ENCODE measurements around the gene STARD7.
"Not testable (repeated sequence)": the region's sequence is repeated elsewhere in the genome, so short reads cannot be mapped to it uniquely, and the experiment has no call there.

The STARD7 gene

DNA sequence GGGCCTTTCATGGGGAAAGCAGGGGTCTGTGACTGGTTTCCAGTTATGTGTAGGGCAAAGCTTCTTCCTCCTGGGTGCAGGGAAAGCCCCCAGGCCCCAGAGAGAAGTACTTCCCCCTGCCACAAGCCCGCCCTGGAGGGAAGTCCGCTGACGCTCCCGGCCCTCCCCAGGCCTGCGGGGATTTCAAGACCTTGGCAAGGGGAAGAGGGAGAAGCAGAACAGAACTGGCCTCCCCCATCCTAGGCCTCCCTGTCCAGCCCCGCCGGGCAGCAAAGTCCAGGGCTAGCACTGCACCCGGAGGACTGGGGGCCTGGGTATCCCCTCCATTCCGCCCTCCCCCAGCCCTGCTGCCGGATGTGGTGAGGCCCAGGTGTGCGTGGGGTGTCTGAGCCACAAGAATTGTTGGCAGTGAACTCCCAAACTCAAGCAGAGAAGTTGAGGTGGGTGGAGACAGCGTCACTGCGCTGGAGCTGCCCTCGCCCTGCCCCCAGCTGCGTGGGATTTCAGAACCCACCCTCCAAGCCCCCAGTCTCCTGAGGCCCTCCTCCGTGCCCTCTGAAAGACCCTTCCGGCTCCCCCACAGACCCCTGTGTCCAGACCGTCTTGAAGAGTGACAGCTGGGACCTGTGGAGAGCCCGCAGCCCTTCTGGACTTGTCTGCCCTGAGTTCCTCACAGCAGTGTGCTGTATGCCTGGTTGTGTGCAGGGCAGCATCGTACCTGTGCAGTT, 62.3 kb downstream of the STARD7 start:
- peak; percentile 94 for DNase-seq

DNA sequence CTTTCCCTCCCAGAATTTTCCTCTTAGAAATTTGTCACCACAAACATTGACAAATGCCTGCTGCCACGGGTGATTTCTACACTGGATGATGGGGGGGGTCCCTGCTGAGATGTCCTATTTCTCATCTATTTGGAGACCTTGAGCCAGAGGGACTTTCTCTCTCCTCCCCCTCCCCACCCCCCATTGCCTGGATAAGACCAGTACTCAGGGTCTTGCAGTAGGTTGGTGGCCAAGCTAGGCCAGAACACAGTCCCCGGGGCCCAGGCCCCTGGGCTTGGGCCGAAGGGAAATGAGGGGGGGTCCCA, 62.8 kb downstream of the STARD7 start:
- DNase-seq = no peak

DNA sequence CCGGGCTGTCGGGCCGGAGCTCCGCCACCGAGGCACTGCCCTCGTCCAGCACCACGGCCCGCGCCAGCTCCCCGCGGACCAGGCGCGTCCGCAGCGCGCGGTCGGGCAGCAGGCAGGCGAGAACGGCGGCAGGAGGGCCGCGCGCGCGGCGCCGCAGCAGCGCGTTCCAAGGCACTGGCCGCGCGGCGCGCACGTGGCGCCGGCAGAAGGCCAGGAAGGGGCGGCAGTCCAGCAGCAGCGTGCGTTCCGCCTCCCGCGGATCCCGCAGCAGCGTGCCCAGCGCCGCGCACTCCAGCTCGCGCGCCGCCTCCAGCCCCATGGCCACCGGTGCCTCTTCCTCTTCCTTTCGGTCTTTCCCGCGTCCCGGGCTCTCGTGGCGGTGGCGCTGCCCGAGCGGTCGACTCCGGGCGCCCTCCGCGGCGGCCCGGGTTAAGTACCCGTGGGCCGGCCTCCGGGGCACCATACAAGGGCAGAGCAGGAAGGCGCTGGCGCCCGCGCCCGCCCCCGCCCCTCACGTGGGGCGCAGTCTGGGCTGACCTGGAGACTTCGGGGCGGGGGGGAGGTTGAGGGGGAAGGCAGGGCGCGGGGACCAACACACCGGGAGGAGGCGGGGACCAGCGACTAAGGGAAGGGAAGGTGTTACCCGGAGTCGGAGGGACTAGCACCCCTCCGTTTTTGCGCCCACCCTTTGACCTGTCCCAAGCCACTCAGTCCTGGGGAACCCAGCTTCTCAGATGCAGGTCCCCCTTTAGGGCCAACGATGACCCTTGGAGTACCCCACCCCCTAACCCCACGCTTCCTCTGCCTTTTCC, 63.4 kb downstream of the STARD7 start, which contains the start of gene DUSP2:
Gene DUSP2 (minus strand): TSS at position 405 of the 812 bp plus-strand sequence. CDS start 86 bp downstream, at position 319.
- peak; percentile 95 for DNase-seq

DNA sequence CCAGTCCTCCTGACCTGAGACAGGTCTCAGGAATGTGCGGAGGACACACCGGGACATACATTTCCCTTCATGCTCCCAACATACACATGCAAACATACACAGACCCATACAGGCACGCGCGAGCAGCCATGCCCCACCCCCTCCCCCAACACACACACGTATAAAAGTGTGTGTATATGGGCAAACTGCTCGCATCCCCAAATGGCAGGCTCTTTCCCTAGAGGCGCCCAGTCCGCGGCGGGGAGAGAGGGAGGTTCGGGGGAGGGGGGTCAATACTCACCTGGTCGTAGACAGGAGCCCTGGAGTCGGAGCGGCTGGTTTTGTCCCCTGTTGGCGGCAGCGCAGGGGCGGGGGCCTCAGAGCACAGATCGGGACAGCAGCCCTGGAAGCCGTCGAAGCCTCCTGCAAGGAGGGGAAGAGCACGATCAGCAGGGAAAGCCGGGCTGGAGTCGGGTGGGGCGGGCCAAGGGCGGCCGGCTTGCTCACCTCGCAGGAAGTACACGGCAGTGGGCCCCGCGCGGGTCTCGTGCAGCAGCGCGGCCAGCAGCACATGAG, 64.1 kb downstream of the STARD7 start:
- DNase-seq = peak; percentile 64

DNA sequence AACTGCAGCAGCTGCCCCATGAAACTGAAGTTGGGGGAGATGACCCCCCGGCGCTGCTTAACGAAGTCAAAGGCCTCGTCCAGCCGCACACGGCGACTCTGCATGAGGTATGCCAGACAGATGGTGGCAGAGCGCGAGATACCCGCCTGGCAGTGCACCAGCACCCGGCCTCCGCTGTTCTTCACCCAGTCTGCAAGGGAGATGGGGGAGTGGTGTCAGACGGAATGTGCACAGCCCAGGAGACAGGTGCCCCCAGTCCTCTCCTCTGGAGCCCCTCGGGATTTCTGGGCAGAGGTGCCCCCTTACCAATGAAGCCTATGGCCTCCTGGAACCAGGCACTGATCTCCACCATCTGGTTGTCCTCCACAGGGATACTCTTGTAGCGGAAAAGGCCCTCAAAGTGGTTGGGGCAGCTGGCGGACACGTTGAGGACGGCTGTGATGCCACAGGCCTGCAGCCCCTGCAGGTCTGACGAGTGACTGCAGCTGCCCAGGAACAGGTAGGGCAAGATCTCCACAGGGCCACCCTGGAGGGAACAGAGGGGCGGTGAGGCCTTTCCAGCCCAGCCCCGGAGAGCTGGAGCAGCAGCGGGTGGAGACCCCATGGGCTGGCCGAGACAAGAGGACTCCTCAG, 64.7 kb downstream of the STARD7 start:
- DNase-seq = peak; percentile 61

DNA sequence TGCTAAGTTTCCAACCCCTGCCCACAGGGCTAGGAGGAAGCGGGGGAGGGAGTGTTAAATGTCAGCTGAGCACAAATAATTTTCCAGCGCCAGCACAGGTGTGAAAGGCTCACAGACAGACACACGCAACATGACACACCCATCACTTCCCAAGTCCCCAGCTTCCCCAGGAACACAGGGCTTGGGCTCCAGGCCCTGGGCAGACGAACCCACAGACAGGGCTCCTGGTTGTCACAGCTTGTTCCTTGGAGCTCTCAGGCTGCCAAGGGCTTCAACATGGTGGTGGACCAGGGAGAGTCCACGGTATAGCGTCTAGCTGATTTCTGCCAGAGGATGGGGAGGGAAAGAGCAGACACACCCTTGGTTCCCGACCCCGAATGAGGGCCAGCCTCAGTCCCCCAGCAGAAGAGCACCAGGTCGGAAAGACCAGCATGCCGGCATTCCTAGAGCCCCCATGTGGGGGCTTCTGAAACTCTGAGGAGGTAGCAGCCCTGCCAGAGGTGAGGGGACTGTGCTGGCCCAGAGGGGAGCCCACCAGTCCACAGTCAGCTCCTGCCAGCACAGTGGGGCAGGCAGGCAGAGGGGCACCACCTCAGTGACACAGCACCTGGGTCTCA, 65.3 kb downstream of the STARD7 start:
- DNase-seq = peak; percentile 61

DNA sequence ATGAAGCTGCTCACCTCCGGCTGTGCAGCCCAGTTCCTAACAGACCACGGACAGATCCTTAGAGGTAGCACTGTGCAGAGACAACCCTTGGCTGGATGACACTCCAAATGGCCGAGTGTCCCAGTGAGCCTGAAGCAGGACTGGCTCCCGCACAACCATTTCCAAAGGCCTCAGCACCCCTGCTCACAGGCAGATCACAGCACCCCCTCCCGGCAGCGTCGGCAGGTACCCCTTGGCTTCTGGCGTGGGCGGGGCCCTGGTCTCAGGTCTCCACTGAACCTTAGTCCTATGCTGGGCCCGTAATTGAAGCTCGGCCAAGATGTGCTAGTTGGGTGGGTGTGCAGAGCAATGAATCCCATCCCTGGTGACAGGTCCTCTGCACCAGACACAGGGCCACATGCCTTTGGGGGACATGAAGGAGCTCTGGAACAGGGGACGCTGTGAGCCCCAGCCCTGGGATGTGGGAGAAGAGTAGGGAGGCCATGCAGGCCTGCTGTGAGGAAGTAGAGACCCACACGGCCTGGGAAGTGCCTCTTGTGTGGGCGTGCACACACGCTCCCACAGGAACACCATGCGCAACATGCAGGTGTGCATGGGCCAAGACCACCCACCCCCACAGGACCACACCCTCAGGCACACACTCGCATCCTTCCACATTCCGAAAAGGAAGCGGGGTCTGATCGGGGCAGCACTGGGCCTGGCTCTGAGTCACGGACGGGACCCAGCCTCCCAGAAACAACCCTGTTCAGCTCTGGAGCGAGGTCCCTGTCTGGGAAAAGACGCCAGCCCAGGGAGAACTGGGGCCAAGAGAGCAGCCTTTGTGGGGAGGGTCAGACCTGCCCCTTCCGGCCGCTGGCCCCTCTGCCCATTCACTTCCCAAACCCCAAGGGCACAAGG, 66.2 kb downstream of the STARD7 start:
- DNase-seq = peak; percentile 91

DNA sequence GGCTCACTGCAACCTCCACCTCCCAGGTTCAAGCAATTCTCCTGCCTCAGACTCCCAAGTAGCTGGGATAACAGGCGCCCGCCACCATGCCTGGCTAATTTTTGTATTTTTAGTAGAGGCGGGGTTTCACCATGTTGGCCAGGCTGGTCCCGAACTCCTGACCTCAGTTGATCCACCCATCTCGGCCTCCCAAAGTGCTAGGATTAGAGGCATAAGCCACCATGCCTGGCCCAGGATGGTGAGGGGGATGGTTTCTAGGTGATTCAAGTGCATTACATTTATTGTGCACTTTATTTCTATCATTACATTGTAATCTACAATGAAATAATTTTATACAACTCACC, 67.0 kb downstream of the STARD7 start:
- not testable (repeated sequence) for DNase-seq

DNA sequence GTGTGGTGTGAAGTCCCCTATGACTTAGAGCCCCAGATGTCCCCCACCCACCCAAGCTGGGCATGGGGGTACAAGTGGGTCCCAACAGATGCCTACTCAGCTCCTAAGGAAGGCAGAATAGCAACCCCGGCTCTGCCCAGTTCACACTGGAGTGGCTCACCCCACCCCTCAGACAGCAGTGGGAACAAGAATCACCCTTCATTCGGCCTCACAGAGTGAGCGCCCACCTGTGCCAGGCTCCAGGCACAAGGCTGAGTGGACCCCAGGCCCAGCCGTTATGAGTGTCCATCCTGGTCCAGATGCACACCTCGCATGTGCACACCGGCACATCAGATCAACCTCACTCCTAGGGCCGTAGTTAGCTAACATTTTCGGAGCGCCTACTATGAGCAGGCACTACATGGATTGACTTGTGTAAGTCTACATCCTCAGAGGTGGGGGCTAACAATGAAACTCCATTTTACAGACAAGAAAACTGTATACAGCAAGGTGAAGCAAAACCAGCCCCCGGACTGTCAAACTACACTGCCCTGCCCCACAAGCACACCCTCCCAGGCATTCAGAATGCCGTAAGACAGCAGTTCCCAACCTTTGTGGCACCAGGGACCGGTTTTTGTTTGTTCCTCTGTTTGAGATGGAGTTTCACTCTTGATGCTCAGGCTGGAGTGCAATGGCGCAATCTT, 67.5 kb downstream of the STARD7 start:
- no peak for DNase-seq

DNA sequence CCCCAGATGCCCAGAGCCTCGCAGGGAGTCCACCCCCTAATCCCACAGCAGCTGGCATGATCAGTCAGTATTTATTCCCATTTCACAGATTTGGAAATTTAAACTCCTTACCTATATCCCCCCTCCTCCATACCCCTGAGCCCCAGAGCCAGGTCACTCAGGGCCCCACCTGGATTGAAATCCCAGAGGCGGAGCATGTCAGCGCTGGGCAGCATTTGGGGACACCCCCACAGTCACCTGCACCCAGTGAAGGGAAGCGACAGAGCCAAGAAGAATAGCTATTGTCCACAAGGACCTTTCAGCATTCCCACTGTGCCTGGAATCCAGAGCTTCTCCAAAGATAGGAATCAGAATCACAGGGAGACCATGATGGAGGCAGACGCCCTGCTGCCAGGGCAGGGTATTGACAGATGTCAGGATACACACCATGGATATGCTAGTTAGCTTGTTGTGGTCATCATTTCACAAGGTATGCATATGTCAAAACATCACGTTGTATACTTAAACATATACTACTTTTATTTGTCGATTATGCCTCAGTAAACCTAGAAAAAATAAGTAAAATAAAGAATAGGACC, 69.4 kb downstream of the STARD7 start:
- DNase-seq = no peak

DNA sequence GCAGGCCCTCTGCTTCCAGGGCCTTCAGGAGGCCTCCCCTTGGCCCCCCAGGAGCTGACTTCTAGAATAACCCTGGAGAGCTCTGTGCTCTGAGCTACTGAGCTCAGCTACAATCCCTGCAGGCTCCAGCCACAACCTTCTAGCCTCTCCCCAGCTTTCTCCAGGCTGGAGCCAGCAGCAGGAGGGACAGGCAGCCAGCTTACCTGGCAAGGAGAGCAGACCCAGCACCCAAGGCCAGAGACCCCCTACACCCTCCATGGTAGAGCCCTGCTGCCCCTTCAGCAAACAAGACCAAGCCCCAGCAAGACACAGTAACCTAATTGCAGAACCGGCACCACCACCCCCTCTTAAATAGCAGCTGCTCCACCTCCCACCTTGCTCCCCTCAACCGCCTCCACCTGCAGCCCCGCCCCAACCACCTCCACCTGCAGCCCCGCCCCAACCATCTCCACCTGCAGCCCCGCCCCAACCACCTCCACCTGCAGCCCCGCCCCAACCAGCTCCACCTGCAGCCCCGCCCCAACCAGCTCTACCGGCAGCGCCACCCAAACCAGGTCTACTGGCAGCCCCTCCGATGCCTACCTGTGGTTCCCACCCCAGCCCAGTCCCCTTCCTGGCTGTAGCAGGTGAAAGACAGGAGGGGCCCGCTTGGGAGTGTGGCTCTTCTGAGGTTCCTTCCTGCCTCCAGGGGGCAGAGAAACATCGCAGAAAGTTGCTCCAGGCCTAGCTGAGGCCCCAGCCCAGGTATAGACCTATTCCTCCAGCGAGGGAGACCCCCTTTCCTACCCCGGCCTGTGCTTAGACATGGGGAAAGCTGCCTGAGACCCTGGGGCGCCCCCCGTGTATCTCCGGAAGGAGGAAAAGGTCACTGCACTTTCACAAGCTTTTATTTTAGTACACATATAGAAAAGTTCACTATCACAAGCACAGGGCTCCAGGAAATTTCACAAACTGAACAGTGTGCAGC, 70.2 kb downstream of the STARD7 start, which contains the start of gene ASTL:
Gene ASTL (minus strand): TSS at position 324 of the 967 bp plus-strand sequence. CDS start 66 bp downstream, at position 258.
- DNase-seq = peak; percentile 71

DNA sequence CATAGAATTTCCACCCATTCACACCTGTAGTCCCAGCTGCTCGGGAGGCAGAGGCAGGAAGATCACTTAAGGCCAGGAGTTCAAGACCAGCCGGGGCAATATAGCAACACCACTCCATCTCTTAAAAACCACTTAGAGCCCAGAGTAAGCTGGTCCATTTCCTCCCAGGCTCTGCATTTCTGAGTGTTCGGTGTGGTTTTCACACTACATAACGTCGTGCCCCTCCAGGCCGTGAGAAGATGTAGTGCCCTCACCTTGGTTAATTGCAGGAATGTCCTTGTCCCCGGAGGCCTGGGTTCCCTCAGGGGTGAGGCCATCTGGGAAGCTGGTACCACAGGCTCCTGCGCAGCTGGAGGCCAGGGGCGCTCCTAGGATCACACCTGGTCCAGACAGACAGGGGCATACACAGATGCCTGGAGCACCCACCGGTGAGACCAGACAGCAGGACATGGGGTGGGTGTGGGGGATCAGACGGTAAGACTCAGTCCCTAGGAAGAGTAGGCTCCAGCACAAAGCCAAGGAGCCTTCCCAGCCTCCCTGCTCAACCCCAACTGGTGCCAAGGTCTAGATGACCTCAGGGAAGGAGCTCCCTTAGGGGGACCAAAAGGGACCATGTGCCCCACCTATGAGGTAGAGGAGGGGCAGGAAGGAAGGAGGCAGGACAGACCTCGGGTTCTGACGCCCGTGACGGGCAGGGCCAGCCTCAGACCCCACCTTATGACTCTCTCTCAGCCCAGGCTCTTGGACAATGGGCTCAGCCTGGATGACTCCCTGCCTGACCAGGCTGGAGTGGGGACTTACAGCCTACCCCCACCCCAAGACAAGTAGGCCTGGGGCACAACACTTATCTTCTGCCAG, 71.1 kb downstream of the STARD7 start:
- DNase-seq = no peak

DNA sequence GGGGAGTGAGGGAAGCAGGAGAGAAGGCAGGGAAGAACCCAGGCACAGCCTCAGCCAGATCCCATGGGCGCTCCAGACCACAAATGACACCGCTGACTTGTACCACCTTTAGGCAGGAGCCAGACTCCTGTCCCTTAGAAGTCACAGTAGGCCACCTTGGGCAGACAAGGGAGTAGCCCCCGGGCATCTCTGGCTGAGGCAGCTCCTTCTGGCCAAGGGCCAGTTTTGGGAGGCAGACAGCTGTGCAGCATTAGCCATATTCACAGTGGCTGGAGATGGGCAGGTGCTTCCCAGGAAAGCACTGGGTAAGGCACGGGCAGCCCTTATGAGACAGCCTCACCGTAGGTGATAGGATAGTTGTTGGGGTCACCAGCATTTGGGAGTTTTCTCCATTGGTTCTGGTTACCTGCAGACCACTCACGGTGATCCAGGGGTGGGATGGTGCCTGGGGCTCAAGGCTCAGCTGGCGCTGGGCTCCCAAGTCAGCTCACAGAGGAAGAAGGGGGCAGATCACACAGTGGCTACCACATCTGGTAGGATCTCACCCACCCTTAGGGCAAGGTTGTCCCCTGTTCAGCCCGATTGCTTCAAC, 72.4 kb downstream of the STARD7 start:
- DNase-seq = no peak

DNA sequence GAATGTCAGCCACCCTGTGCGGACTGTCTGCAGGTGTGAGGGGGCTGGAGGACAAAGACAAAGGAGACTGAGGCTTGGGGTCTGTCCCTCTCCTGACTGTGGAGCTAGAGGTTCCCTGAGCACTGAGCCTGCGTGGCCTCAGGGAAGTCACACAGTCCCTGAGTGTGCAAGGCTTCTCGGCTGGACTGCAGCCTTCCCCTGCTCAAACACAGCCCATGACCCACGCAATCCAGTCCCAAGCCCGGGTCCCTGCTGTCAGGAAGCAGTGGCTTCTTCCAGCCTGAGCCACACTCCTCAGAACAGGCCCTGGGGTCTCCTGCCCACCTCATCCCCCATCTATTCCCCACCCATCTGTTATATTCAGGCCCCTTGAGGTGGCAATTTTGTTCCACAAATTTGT, 73.0 kb downstream of the STARD7 start:
- DNase-seq = no peak

DNA sequence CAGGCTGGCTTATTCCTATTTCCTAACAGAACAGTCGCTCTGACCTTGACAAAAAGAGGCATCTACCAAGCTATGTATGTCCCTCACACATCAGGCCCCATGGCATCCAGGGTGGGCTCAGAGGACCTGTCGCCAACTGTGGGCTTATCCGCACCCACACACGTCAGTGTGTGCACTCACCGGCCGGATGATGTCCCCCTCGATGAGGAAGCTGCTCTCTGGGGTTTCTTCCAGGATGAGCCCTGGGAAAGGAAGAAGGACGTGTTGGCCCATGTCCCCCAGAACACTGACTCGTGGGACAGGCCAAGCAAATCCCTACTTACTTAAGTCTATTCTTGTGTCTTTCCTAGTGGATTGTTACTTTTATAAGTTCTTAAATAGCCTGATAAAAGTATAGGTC, 73.5 kb downstream of the STARD7 start:
- no peak for DNase-seq

Data from activated CD4-positive, alpha-beta T cell treated with anti-CD3 and anti-CD28 coated beads for 48 hours (primary cell).